ENCODE measurements around the gene ZNF691.

Gene ZNF691

GRCh38 chr1:42821690-42822089 lies 24.7 kb upstream of the ZNF691 start:
- H3K4me3 ChIP-seq (ENCODE audit: low read depth, low read length): no peak overlapping the region
- no peak for TF ChIP-seq CTCF (IDR thresholded peaks at IDR 0.05; ENCODE audit: low read depth, low read length)

- no peak for TF ChIP-seq CTCF (IDR thresholded peaks at IDR 0.05; ENCODE audit: low read depth, low read length)
- no peak overlapping the region for H3K4me3 ChIP-seq (ENCODE audit: low read depth, low read length)
Measured at GRCh38 chr1:42822800-42823392, 23.5 kb upstream of the ZNF691 start.

GRCh38 chr1:42824481-42825035 lies 21.9 kb upstream of the ZNF691 start:
- H3K4me3 ChIP-seq (ENCODE audit: low read depth, low read length): no peak overlapping the region
- no peak for TF ChIP-seq CTCF (IDR thresholded peaks at IDR 0.05; ENCODE audit: low read depth, low read length)

GRCh38 chr1:42825036-42825851 lies 21.2 kb upstream of the ZNF691 start:
- TF ChIP-seq CTCF (IDR thresholded peaks at IDR 0.05; ENCODE audit: low read depth, low read length): no peak
- no peak overlapping the region for H3K4me3 ChIP-seq (ENCODE audit: low read depth, low read length)

GRCh38 chr1:42830631-42831030 lies 15.8 kb upstream of the ZNF691 start:
- H3K4me3 ChIP-seq (ENCODE audit: low read depth, low read length): no peak overlapping the region
- TF ChIP-seq CTCF (IDR thresholded peaks at IDR 0.05; ENCODE audit: low read depth, low read length): no peak

- no peak for TF ChIP-seq CTCF (IDR thresholded peaks at IDR 0.05; ENCODE audit: low read depth, low read length)
- H3K4me3 ChIP-seq (ENCODE audit: low read depth, low read length): no peak overlapping the region
Measured at GRCh38 chr1:42831273-42831672, 15.1 kb upstream of the ZNF691 start.

GRCh38 chr1:42832641-42833240 lies 13.7 kb upstream of the ZNF691 start:
- no peak overlapping the region for H3K4me3 ChIP-seq (ENCODE audit: low read depth, low read length)
- TF ChIP-seq CTCF (IDR thresholded peaks at IDR 0.05; ENCODE audit: low read depth, low read length): no peak
